ENCODE results near the gene WNT11.

DNA sequence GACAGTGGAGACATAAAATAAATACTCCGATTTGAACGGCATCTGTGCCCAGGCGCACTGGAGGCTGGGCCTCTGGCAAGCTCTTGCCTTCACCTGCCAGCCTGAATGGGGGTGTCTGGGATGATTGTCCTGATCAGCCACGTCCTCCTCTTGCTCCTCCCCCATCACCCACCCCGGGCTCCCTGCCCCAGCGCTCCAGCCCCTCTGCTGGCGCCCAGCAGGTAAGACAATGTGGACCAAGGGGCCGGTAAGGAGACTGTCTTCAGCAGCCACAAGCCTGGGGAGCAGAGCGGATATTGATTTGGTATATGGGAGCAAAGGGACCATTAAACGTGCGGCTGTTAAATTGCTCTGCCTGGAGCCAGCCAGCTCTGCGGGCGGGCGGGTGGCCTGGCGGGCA lies 24.9 kb downstream of the WNT11 start:
- TF ChIP-seq, protein P1, sequence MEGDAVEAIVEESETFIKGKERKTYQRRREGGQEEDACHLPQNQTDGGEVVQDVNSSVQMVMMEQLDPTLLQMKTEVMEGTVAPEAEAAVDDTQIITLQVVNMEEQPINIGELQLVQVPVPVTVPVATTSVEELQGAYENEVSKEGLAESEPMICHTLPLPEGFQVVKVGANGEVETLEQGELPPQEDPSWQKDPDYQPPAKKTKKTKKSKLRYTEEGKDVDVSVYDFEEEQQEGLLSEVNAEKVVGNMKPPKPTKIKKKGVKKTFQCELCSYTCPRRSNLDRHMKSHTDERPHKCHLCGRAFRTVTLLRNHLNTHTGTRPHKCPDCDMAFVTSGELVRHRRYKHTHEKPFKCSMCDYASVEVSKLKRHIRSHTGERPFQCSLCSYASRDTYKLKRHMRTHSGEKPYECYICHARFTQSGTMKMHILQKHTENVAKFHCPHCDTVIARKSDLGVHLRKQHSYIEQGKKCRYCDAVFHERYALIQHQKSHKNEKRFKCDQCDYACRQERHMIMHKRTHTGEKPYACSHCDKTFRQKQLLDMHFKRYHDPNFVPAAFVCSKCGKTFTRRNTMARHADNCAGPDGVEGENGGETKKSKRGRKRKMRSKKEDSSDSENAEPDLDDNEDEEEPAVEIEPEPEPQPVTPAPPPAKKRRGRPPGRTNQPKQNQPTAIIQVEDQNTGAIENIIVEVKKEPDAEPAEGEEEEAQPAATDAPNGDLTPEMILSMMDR (IDR thresholded peaks at IDR 0.05): no peak
- no peak for TF ChIP-seq POLR2A (IDR thresholded peaks at IDR 0.05)

Data from adrenal gland (tissue), 5 donors.